Measurements from ENCODE around the gene TBL1X. TPM values are rescaled to one million over a fixed set of nuclear protein-coding genes. Genes with fewer than 3 reads are reported as not detected.

The TBL1X gene
- total and polyA plus RNA-seq, 2 of the 13 experiments (the other 11 are each of a cell fraction or from before 2014, with no cell fraction given) = 17.6 to 19.9 TPM

DNA sequence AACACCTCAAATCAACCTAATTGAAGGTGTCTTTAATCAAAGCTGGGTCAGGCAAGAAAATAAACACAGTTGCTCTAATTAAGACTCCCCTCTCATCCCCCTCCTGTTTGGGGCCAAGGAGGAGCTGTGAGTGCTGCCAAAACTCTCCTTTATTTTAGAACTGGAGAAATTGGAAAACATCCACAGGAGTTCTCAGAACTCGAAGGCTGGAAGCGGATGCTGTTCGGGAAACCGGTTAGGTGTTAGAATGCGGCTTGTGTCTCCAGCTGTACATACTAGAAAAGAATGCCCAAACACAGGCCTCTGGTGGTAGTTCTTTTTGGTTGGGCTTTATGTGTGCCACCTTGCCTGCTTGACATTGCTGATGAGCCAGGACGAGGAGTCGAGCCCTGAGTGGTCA is 182.6 kb downstream of the TBL1X start:
- H3K4me1 ChIP-seq (ENCODE audit: insufficient read depth, low read length) = no peaks in the 10 kb centered on the region
- no peak overlapping the region for H3K4me2 ChIP-seq (ENCODE audit: low read depth, low read length)
- H3K9ac ChIP-seq (ENCODE audit: insufficient read depth, low read depth, low read length) = no peak overlapping the region
- intact Hi-C loops (cut with micrococcal nuclease; ENCODE audit: unreplicated experiment) (no loop called here), in situ Hi-C loops (cut with HindIII; ENCODE audit: extremely low pct_ligation_motif_present, low pct_unique_long_range_greater_than_20kb) (no loop called here)
- ChIA-PET POLR2A (no interaction called here), CTCF (ENCODE audit: low intra/inter-chr PET ratio, low total read pairs) (no interaction called here)
- H2AFZ ChIP-seq (ENCODE audit: low read length) = no peak overlapping the region
- H3K4me3 ChIP-seq (replicated peaks in 1 of 3; ENCODE audit: insufficient read depth in 1 of 3, low read depth in 2 of 3, low read length in 3 of 3) = no peak overlapping the region
- no peaks in the 10 kb centered on the region for H3K36me3 ChIP-seq (replicated peaks in 1 of 2; ENCODE audit: control insufficient read depth in 1 of 2, insufficient read depth in 2 of 2, low read length in 2 of 2)
- no peaks in the 10 kb centered on the region for H3K27me3 ChIP-seq (ENCODE audit: control insufficient read depth in 1 of 2, insufficient read depth in 2 of 2, low read length in 2 of 2)
- H3K79me2 ChIP-seq (ENCODE audit: insufficient read depth, low read length) = peaks cover 3% of the 10 kb centered on the region
- TF ChIP-seq, protein P1, sequence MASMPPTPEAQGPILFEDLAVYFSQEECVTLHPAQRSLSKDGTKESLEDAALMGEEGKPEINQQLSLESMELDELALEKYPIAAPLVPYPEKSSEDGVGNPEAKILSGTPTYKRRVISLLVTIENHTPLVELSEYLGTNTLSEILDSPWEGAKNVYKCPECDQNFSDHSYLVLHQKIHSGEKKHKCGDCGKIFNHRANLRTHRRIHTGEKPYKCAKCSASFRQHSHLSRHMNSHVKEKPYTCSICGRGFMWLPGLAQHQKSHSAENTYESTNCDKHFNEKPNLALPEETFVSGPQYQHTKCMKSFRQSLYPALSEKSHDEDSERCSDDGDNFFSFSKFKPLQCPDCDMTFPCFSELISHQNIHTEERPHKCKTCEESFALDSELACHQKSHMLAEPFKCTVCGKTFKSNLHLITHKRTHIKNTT (CRISPR knock-in tag; IDR thresholded peaks at IDR 0.05) = no peak
- TF ChIP-seq, protein P2, sequence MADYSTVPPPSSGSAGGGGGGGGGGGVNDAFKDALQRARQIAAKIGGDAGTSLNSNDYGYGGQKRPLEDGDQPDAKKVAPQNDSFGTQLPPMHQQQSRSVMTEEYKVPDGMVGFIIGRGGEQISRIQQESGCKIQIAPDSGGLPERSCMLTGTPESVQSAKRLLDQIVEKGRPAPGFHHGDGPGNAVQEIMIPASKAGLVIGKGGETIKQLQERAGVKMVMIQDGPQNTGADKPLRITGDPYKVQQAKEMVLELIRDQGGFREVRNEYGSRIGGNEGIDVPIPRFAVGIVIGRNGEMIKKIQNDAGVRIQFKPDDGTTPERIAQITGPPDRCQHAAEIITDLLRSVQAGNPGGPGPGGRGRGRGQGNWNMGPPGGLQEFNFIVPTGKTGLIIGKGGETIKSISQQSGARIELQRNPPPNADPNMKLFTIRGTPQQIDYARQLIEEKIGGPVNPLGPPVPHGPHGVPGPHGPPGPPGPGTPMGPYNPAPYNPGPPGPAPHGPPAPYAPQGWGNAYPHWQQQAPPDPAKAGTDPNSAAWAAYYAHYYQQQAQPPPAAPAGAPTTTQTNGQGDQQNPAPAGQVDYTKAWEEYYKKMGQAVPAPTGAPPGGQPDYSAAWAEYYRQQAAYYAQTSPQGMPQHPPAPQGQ (CRISPR knock-in tag; IDR thresholded peaks at IDR 0.05; ENCODE audit: borderline replicate concordance) = no peak
- TF ChIP-seq AGO1 (IDR thresholded peaks at IDR 0.05; ENCODE audit: low read depth, low read length, poor library complexity, severe bottlenecking) = no peak
- WGBS (ENCODE audit: low lambda C conversion rate) = 95% methylated on average over 7 of the region's 7 CpGs
- ATAC-seq (no peak), DNase-seq (ENCODE audit: low spot score) (no peak), FAIRE-seq (no peak)
- H4K20me1 ChIP-seq (ENCODE audit: insufficient read depth, low read length) = 0 out of 2 replicates have a peak, but pooled peaks cover 3% of the 10 kb centered on the region
- H3K9me3 ChIP-seq (ENCODE audit: low read length) = no peaks in the 10 kb centered on the region
- H3K27ac ChIP-seq (ENCODE audit: extremely low read length, insufficient read depth, low read length) = no peak overlapping the region
- BruUV-seq (replicated peaks) = no TSS peak

DNA sequence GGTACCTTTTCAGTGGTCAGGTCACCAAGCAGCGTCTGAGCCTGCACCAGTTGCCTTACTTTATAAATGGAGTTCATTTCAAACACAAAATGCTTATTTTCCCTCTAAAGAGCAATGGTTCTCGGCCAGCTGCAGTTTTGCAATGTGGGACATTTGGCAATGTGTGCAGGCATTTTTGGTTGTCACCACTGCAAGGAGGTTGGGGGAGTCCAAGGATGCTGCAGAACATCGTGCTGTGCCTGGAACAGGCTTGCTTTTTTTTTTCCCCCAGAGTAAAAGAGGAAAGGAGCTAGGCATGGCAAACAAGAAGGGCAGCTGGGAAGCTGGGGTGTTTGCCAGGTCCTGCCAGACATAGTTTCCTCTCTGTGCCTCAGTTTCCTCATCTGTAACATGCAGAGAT is 185.2 kb downstream of the TBL1X start:
- POLR2A ChIA-PET = no interaction called here
- DNase-seq (ENCODE audit: low spot score) (no peak), FAIRE-seq (no peak), ATAC-seq (no peak)
- Histone ChIP-seq H3K36me3 (replicated peaks in 1 of 2; ENCODE audit: control insufficient read depth in 1 of 2, insufficient read depth in 2 of 2, low read length in 2 of 2) (peaks cover 0 to 5% of the 10 kb centered on the region in 2 experiments; a peak in 1 of 5 replicates), H3K4me1 (ENCODE audit: insufficient read depth, low read length) (no peaks in the 10 kb centered on the region), H2AFZ (ENCODE audit: low read length) (no peak overlapping the region), H3K9ac (ENCODE audit: insufficient read depth, low read depth, low read length) (no peak overlapping the region), H4K20me1 (ENCODE audit: insufficient read depth, low read length) (no peaks in the 10 kb centered on the region), H3K79me2 (ENCODE audit: insufficient read depth, low read length) (no peaks in the 10 kb centered on the region), H3K27ac (ENCODE audit: extremely low read length, insufficient read depth, low read length) (no peak overlapping the region), H3K27me3 (ENCODE audit: control insufficient read depth in 1 of 2, insufficient read depth in 2 of 2, low read length in 2 of 2) (no peaks in the 10 kb centered on the region), H3K4me2 (ENCODE audit: low read depth, low read length) (no peak overlapping the region), H3K9me3 (ENCODE audit: low read length) (no peaks in the 10 kb centered on the region), H3K4me3 (replicated peaks in 1 of 3; ENCODE audit: insufficient read depth in 1 of 3, low read depth in 2 of 3, low read length in 3 of 3) (no peak overlapping the region)
- BruUV-seq (replicated peaks) = no TSS peak
- TF ChIP-seq, protein P3, sequence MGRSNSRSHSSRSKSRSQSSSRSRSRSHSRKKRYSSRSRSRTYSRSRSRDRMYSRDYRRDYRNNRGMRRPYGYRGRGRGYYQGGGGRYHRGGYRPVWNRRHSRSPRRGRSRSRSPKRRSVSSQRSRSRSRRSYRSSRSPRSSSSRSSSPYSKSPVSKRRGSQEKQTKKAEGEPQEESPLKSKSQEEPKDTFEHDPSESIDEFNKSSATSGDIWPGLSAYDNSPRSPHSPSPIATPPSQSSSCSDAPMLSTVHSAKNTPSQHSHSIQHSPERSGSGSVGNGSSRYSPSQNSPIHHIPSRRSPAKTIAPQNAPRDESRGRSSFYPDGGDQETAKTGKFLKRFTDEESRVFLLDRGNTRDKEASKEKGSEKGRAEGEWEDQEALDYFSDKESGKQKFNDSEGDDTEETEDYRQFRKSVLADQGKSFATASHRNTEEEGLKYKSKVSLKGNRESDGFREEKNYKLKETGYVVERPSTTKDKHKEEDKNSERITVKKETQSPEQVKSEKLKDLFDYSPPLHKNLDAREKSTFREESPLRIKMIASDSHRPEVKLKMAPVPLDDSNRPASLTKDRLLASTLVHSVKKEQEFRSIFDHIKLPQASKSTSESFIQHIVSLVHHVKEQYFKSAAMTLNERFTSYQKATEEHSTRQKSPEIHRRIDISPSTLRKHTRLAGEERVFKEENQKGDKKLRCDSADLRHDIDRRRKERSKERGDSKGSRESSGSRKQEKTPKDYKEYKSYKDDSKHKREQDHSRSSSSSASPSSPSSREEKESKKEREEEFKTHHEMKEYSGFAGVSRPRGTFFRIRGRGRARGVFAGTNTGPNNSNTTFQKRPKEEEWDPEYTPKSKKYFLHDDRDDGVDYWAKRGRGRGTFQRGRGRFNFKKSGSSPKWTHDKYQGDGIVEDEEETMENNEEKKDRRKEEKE (IDR thresholded peaks at IDR 0.05) = no peak
- TF ChIP-seq, protein P4, sequence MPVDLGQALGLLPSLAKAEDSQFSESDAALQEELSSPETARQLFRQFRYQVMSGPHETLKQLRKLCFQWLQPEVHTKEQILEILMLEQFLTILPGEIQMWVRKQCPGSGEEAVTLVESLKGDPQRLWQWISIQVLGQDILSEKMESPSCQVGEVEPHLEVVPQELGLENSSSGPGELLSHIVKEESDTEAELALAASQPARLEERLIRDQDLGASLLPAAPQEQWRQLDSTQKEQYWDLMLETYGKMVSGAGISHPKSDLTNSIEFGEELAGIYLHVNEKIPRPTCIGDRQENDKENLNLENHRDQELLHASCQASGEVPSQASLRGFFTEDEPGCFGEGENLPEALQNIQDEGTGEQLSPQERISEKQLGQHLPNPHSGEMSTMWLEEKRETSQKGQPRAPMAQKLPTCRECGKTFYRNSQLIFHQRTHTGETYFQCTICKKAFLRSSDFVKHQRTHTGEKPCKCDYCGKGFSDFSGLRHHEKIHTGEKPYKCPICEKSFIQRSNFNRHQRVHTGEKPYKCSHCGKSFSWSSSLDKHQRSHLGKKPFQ (CRISPR knock-in tag; IDR thresholded peaks at IDR 0.05; ENCODE audit: insufficient replicate concordance) = no peak
- TF ChIP-seq PHF8 (CRISPR knock-in tag; IDR thresholded peaks at IDR 0.05) = no peak
- TF ChIP-seq, protein P5, sequence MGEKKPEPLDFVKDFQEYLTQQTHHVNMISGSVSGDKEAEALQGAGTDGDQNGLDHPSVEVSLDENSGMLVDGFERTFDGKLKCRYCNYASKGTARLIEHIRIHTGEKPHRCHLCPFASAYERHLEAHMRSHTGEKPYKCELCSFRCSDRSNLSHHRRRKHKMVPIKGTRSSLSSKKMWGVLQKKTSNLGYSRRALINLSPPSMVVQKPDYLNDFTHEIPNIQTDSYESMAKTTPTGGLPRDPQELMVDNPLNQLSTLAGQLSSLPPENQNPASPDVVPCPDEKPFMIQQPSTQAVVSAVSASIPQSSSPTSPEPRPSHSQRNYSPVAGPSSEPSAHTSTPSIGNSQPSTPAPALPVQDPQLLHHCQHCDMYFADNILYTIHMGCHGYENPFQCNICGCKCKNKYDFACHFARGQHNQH (CRISPR knock-in tag; IDR thresholded peaks at IDR 0.05) = no peak
- TF ChIP-seq POLR2A (IDR thresholded peaks at IDR 0.05; ENCODE audit: insufficient read depth in 1 of 2, low read depth in 2 of 2, low read length in 2 of 2) = no peak
- TF ChIP-seq MBD4 (IDR thresholded peaks at IDR 0.05; ENCODE audit: borderline replicate concordance, low read length) = no peak
- intact Hi-C loops (cut with micrococcal nuclease; ENCODE audit: unreplicated experiment) = no loop called here
- 80% methylated on average over 1 of the region's 3 CpGs for WGBS (ENCODE audit: low lambda C conversion rate)
- CTCF ChIA-PET (ENCODE audit: low intra/inter-chr PET ratio, low total read pairs) = no interaction called here
- in situ Hi-C loops (cut with HindIII; ENCODE audit: extremely low pct_ligation_motif_present, low pct_unique_long_range_greater_than_20kb) = no loop called here
